ENCODE measurements around the gene CCNK. TPM values are rescaled to one million over a fixed set of nuclear protein-coding genes. Genes with fewer than 3 reads are reported as not detected.
A peak's percentile ranks its signal among the peaks of the same experiment; 100 is the strongest.

The CCNK gene
- total and polyA plus RNA-seq, 10 of the 15 experiments (the other 5 are each of a cell fraction or from before 2014, with no cell fraction given), result 10.8 to 88.0 (median 22.5) TPM

DNA sequence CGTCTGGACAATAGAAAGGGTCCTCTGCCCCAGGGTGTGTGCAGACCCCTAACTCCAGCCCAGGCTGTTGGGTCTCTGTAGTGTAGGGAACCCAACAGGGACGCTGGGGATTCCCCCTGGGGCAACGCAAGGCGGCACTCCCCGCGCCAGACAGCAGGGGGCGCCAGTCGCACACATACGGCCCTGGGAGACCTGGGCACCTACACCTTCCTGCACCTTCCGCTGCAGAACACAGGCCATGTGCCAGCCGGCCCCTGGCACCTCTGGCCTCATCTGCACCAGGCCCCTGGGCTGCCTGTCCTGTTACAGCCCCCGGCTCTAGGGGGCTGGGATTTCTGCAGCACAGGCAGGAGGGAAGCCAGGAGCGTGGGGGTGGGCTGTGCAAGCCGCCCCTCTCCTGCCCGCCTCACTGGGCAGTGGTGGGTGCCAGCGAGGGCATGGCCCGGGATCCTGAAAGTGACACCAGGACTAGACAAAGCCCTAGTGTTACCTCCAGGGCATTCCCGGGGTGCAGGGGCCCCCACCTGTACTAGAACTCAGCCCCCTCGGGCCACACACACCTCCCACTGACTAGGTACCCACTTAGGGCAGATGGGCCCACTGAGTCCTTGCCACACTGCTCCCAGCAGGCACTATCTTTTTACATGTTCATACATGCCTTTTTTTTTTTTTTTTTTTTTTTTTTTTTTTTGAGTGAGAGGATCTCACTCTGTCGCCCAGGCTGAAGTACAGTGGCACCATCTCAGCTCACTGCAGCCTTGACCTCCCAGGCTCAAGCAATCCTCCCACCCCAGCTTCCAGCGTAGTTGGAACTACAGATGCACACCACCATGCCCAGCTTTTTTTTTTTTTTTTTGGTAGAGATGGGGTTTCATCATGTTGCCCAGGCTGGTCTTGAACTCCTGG, 37.5 kb downstream of the CCNK start (continued):
- TF ChIP-seq, protein P1, sequence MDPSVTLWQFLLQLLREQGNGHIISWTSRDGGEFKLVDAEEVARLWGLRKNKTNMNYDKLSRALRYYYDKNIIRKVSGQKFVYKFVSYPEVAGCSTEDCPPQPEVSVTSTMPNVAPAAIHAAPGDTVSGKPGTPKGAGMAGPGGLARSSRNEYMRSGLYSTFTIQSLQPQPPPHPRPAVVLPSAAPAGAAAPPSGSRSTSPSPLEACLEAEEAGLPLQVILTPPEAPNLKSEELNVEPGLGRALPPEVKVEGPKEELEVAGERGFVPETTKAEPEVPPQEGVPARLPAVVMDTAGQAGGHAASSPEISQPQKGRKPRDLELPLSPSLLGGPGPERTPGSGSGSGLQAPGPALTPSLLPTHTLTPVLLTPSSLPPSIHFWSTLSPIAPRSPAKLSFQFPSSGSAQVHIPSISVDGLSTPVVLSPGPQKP (IDR thresholded peaks at IDR 0.05; ENCODE audit: low read depth, low read length), result no peak
- TF ChIP-seq IKZF2 (IDR thresholded peaks at IDR 0.05) (no peak), POU2F2 (IDR thresholded peaks at IDR 0.05; ENCODE audit: borderline replicate concordance, low read depth, low read length) (0 out of 3 replicates have a peak, but pooled peaks have one; percentile 37), NR2C1 (IDR thresholded peaks at IDR 0.05) (no peak), BRCA1 (IDR thresholded peaks at IDR 0.05; ENCODE audit: low read depth, low read length) (no peak), JUNB (IDR thresholded peaks at IDR 0.05) (no peak), STAT1 (conservative IDR thresholded peaks at IDR 0.05) (no peak), EGR1 (IDR thresholded peaks at IDR 0.05; ENCODE audit: borderline replicate concordance in 1 of 2, low read depth in 2 of 2, low read length in 2 of 2) (no peak), RAD21 (IDR thresholded peaks at IDR 0.05; ENCODE audit: insufficient read depth, low read depth, low read length) (peak; percentile 84), HDGF (IDR thresholded peaks at IDR 0.05) (no peak), KLF5 (IDR thresholded peaks at IDR 0.05; ENCODE audit: partially characterized antibody) (no peak), SMARCA5 (IDR thresholded peaks at IDR 0.05) (peak; percentile 80), CBX5 (IDR thresholded peaks at IDR 0.05; ENCODE audit: low read depth) (no peak), CEBPB (IDR thresholded peaks at IDR 0.05; ENCODE audit: borderline replicate concordance in 1 of 2, low read depth in 2 of 2, low read length in 2 of 2) (no peak), RELA (IDR thresholded peaks at IDR 0.05; ENCODE audit: borderline replicate concordance, partially characterized antibody) (peak; percentile 30), BHLHE40 (IDR thresholded peaks at IDR 0.05; ENCODE audit: borderline replicate concordance in 1 of 2, low read depth in 2 of 2, low read length in 1 of 2) (peak in 1 of 2 experiments; percentile 27; a peak in 1 of 4 replicates), NFYB (IDR thresholded peaks at IDR 0.05; ENCODE audit: insufficient read depth, low read depth, low read length) (no peak), ZNF24 (IDR thresholded peaks at IDR 0.05) (peak; percentile 14; the same call in 1 of the 2 replicates)
- TF ChIP-seq, protein P2, sequence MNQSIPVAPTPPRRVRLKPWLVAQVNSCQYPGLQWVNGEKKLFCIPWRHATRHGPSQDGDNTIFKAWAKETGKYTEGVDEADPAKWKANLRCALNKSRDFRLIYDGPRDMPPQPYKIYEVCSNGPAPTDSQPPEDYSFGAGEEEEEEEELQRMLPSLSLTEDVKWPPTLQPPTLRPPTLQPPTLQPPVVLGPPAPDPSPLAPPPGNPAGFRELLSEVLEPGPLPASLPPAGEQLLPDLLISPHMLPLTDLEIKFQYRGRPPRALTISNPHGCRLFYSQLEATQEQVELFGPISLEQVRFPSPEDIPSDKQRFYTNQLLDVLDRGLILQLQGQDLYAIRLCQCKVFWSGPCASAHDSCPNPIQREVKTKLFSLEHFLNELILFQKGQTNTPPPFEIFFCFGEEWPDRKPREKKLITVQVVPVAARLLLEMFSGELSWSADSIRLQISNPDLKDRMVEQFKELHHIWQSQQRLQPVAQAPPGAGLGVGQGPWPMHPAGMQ (IDR thresholded peaks at IDR 0.05; ENCODE audit: borderline replicate concordance), result no peak
- TF ChIP-seq, protein P3, sequence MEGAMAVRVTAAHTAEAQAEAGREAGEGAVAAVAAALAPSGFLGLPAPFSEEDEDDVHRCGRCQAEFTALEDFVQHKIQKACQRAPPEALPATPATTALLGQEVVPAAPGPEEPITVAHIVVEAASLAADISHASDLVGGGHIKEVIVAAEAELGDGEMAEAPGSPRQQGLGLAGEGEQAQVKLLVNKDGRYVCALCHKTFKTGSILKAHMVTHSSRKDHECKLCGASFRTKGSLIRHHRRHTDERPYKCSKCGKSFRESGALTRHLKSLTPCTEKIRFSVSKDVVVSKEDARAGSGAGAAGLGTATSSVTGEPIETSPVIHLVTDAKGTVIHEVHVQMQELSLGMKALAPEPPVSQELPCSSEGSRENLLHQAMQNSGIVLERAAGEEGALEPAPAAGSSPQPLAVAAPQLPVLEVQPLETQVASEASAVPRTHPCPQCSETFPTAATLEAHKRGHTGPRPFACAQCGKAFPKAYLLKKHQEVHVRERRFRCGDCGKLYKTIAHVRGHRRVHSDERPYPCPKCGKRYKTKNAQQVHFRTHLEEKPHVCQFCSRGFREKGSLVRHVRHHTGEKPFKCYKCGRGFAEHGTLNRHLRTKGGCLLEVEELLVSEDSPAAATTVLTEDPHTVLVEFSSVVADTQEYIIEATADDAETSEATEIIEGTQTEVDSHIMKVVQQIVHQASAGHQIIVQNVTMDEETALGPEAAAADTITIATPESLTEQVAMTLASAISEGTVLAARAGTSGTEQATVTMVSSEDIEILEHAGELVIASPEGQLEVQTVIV (IDR thresholded peaks at IDR 0.05; ENCODE audit: borderline replicate concordance, partially characterized antibody), result no peak
- TF ChIP-seq, protein P4, sequence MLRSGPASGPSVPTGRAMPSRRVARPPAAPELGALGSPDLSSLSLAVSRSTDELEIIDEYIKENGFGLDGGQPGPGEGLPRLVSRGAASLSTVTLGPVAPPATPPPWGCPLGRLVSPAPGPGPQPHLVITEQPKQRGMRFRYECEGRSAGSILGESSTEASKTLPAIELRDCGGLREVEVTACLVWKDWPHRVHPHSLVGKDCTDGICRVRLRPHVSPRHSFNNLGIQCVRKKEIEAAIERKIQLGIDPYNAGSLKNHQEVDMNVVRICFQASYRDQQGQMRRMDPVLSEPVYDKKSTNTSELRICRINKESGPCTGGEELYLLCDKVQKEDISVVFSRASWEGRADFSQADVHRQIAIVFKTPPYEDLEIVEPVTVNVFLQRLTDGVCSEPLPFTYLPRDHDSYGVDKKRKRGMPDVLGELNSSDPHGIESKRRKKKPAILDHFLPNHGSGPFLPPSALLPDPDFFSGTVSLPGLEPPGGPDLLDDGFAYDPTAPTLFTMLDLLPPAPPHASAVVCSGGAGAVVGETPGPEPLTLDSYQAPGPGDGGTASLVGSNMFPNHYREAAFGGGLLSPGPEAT (IDR thresholded peaks at IDR 0.05; ENCODE audit: low read depth), result no peak
- TF ChIP-seq, protein P5, sequence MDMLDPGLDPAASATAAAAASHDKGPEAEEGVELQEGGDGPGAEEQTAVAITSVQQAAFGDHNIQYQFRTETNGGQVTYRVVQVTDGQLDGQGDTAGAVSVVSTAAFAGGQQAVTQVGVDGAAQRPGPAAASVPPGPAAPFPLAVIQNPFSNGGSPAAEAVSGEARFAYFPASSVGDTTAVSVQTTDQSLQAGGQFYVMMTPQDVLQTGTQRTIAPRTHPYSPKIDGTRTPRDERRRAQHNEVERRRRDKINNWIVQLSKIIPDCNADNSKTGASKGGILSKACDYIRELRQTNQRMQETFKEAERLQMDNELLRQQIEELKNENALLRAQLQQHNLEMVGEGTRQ (IDR thresholded peaks at IDR 0.05; ENCODE audit: borderline replicate concordance, low read depth, low read length), result no peak

Data from GM12878 (cell line).